ENCODE results near the gene ACAD9.

The ACAD9 gene

GRCh38 chr3:128942161-128942952, 62.9 kb downstream of the ACAD9 start:
- DNase-seq, result no peak

- no peak for DNase-seq
Measured at GRCh38 chr3:128945041-128945877, 65.8 kb downstream of the ACAD9 start.

- DNase-seq, result no peak
Measured at GRCh38 chr3:128945878-128946175, 66.4 kb downstream of the ACAD9 start.

GRCh38 chr3:128946411-128946810, 67.0 kb downstream of the ACAD9 start:
- DNase-seq, result no peak

- no peak for DNase-seq
Measured at GRCh38 chr3:128949158-128949557, 69.7 kb downstream of the ACAD9 start.

- DNase-seq, result no peak
Measured at GRCh38 chr3:128950223-128950938, 71.0 kb downstream of the ACAD9 start.

- no peak for DNase-seq
Measured at GRCh38 chr3:128956440-128956839, 77.0 kb downstream of the ACAD9 start.
